A172 (cell line): ENCODE results near the gene SCGB1D1. TPM values are rescaled to one million over a fixed set of nuclear protein-coding genes. Genes with fewer than 3 reads are reported as not detected.

Experiments used
- DNase-seq: peaks from one replicate; pipeline ENCODE4 v3.0.0-alpha.2; 2015; ENCODE audit warnings: low spot score
- total RNA-seq: library from RNA; depleted of rRNA; stranded (reverse); fragments of >200 nt; shearing (Covaris generic); gene quantifications from 2 replicates; pipeline ENCODE4 v1.2.3, GENCODE V29; 2014; rRNA removed

The SCGB1D1 gene, protein sequence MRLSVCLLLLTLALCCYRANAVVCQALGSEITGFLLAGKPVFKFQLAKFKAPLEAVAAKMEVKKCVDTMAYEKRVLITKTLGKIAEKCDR
- not detected in 2 replicates for total RNA-seq

DNA sequence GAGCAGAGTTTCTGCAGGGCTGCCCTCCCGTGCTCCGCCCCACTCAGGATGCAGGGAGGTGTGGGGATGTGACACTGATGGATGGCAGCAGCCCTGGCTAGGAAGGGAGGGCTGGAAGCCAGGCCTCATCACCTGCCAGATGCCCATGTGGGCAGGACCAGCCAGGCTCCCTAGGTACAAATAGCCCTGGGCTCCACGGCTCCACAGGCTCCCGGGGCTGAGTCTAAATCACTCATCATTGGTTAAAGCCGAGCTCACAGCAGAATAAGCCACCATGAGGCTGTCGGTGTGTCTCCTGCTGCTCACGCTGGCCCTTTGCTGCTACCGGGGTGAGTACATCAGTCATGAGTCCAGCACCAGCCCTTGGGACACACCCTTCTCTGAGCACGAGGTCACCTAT, at the start of gene SCGB1D1:
Gene SCGB1D1, plus strand, starts transcription at position 206 of the 400 bp plus-strand sequence. Its CDS starts 69 bp downstream, at position 275.
- DNase-seq, result no peak

DNA sequence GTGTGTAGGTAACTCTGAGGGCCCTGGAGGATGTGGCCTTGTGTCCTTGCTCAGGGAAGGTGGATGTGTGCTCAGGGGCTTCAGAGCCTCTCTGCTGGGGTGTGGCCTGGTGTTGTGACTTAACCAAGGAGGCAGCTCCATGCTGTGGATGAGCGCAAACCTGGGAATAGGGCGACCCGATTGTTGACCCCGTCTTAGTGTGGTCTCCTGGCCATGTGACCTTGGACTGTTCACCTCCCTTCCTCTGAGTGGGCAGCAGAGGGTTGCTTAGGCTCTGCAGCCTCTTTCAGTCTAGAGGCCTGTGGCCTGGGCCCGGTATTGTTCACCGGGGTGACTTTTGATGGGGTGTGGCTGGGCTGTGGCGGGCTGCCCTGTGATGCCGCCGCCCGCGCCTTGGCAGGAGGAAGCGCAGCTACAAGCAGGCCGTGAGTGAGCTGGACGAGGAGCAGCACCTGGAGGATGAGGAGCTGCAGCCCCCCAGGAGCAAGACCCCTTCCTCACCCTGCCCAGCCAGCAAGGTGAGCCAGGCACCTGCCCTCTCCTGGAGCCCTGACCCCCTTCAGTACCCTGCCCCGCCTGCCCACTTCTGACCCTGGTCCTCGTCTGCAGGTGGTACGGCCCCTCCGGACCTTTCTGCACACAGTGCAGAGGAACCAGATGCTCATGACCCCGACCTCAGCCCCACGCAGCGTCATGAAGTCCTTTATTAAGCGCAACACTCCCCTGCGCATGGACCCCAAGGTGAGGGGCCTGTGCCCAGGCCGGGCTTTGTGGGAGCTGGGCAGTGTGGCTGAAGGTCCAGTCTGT, 49.5 kb upstream of the SCGB1D1 start:
- no peak for DNase-seq

DNA sequence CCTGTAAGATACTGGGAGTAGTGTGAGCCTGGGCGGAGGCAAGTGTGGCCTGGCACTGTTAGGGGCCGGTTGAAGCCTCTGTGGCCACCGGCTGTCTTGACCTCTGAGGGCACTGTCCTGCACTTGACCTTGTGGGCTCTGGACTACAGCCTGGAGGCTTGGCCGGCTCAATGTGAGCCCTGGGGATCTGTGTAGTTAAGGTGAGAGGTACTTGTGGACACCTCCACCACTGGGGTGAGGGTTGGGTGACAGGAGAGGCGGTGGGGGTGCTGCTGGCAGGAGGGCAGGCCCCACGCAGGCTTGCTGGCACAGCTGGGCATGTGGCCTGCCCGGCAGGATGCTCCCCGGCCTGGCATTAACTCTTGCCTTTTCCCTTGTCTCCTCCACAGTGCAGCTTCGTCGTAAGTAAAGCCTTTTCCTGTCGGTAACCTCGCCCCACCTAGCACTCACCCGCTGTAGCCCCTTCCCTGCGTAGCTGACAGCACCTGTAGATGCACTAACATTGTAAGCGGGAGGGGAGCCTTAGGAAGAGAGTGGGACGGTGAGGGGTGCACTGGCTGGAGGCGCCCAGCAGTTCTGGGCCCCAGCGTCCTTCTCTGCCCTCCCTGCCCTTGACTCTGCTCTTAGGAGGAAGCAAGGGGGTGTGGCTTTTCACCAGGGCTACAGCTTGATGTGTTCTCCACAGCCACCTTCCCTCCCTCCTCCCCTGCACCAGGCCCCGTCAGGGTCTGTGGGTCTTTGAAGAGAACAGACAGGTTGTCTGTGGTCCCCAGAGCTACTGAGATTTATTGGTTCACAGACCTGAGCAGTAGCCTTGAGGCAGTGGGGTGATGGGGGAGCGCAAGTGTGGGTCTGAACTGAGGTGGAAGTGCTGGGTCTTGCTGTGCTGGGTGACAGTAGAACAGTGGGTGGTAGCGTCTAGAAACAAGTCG, 48.6 kb upstream of the SCGB1D1 start:
- DNase-seq, result no peak

DNA sequence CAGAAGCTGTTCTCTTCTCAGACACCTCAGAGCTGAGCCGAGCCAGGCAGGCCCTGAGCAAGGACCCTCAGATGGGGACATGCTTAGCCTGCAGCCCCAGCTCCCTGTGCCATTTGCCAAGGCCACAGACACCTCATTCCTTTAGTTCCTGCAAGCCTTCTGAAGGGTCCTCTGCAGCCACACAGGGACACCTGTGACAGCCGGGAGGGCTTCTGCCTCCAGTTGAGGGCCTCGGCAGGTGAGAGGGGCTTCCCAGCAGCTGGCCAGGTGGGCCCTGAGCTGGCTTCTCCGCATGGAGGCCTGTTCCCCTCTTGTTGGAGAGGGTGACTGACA, 48.0 kb upstream of the SCGB1D1 start:
- no peak for DNase-seq

DNA sequence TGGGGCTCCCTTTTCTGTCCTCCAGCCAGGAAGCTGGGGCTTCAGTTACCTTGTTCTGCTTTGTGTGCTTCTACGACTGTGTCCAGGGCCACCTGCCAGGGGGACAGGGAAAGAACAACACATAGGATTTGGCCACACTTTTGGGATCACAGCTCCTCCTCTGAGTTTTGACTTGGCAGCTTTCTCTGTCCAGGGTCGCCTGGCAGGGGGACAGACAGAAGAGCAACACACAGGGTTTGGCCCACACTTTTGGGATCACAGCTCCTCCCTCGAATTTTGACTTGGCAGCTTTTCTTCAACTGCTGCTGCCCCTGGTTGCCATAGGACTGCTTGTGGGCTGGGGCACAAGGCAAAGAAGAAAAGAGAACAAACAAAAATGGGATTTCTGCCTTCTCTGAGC, 47.1 kb upstream of the SCGB1D1 start:
- DNase-seq, result no peak

DNA sequence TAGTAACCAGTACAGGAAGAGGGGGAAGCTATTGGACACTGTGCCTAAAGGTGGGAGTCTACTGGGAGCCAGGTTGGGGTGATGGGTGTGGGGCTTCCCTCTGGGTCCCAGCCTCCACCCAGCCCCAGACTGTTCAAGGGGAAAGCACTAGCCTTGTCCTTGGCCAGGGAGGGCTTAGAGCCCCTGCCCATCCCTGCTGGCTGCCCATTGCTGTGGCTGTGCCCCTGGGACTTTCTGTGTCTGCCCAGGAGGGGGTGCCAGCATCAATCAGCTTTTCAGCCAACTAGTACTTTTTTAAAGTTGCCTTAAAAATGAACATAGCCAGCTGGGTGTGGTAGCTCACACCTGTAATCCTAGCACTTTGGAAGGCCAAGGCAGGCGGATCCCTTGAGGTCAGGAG, 46.3 kb upstream of the SCGB1D1 start:
- no peak for DNase-seq

DNA sequence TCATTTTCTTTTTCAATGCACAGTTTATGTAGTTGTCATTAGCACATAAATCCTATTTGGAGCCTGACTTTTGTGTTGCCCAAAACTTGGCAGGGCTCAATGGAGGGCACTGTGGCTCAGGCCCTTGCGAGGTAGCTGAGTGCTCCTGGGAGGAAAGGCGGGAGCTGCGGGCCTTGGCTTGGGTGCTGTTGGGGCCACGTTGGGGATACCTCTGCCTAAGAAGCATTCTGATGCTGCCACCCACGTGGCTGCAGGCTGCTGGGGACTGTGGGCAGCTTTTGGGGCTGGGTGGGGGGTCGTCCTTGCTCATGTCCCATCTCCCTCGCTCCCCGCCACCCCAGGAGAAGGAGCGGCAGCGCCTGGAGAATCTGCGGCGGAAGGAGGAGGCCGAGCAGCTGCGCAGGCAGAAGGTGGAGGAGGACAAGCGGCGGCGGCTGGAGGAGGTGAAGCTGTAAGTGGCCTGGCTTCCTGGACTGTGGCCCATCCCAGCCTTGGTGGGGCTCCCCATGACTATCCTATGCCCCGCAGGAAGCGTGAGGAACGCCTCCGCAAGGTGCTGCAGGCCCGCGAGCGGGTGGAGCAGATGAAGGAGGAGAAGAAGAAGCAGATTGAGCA, 45.3 kb upstream of the SCGB1D1 start:
- no peak for DNase-seq

DNA sequence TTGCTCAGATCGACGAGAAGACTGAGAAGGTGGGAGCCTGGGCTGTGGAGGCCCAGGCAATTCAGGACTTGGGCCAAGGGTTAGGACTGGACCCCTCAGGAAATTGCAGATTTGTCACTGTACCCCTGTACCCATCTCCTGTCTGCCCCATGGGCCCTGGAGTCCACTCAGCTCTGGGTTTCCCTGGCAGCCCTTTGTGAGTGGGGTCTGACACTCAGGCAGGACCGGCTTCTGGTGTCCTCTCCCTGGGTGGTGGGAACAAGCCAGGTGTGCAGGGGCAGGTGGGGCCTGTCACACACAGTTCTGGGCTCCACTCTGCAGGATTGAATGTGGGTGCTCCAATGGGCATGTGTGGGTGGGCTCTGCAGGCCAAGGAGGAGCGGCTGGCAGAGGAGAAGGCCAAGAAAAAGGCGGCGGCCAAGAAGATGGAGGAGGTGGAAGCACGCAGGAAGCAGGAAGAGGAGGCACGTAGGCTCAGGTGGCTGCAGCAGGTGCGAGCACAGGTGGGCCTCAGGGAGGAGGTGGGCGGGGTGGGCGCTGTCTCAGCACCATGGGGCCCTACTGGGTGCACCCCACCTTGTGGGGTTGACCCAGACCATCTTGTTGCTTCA, 44.6 kb upstream of the SCGB1D1 start:
- DNase-seq, result no peak

DNA sequence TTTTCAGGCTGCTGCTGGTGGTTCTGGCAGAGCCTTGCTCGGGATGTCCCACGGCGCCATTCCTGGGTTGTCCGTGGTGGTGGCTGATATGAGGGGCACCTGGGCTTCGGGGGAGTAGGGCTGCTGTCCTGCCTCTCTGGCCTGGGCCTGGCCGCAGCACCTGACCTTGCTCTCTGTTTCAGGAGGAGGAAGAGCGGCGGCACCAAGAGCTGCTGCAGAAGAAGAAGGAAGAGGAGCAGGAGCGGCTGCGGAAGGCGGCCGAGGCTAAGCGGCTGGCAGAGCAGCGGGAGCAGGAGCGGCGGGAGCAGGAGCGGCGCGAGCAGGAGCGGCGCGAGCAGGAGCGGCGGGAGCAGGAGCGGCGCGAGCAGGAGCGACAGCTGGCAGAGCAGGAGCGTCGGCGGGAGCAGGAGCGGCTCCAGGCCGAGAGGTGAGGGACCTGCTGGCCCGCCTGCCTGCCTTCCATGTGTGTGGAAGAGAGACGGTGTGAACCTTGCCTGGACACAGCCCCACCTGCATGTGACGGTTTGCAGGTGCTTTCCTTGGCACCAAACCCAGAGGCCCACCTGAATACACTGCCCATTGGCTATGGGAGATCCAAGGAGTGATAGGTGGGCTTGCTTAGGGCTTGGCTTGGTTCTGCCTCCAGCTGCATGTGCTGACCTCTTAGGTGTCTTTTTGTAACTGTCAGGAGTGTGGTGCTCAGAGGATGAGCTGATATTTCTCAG, 43.4 kb upstream of the SCGB1D1 start:
- no peak for DNase-seq

DNA sequence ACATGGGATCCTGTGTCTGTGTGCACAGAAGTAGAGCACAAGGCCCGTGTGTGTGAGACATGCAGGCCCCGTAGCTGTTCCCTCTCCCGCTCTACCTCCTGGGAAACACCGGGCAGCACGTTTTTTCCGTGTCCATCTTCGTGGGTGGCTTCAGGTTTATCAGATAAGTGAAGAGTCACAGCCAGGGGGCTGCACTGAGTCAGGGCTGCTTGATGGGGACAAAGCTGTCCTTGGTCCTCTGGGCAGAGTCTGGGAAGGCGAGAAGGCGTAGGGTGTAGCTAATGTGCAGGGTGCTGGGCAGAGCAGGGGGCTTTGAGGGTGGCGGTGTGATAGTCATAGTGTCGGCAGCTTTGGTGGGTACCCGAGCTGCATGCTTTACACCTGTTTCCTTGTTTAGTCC, 42.5 kb upstream of the SCGB1D1 start:
- DNase-seq, result no peak

DNA sequence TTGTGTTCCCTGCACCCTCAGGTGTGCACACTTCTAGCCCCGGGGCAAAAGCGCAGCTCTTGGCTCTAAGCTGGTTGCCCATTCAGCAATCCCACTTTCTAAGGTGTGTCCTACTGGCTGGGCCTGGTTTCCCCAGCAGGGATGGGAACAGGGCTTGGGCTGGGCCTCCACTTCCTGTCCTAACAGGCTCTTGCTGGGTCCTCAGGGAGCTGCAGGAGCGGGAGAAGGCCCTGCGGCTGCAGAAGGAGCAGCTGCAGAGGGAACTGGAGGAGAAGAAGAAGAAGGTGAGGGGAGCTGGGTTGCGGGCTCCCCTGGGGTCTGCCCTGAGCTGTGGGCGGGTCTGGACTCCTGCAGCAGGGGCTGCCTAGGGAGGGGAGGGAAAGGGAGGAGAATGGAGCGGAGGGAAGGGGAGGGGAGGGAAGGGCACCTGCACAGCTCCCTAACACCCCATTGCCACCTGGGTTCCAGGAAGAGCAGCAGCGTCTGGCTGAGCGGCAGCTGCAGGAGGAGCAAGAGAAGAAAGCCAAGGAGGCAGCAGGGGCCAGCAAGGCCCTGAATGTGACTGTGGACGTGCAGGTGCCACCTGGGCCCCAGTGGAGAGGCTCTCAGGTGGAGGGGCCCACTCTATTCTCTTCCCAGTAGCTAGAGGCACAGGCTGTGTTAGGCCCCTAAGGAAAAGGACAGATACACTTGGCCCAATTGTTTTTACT, 41.6 kb upstream of the SCGB1D1 start:
- no peak for DNase-seq

DNA sequence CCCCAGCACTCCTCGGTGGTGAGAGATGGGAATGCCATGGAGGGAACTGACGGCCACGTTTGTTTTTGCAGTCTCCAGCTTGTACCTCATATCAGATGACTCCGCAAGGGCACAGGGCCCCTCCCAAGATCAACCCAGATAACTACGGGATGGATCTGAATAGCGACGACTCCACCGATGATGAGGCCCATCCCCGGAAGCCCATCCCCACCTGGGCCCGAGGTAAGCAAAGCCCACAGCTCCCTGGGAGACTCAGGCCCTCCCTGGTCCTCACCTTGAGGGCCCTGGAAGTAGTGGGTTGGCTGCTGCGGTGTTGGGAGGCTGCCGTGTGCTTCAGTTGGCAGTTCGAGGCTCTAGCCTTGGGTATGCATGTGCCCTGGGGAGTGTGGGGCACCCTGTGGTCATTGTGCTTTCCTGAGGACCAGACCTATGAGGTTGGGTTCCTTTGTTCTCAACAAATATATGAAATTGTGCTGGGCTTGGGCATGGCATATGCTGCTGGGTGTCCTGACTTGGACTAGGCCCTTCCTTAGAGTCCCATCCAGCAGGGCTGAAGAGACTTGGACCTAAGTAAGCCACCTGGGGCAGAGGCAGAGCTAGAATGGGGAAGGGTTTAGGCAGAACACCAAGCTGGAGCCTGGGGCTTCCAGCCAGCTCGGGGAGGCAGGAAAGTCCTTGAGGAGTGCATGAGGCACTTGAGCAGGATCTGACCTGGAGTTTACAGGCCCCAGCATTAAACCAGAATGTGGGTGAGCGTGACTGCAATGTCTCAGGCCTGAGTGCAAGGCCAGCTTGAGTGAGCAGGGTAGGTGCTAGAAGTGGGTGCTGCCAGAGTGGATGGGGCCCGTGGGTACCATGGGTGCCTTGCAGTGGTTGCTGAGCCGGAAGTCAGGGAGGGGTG, 39.8 kb upstream of the SCGB1D1 start:
- no peak for DNase-seq

DNA sequence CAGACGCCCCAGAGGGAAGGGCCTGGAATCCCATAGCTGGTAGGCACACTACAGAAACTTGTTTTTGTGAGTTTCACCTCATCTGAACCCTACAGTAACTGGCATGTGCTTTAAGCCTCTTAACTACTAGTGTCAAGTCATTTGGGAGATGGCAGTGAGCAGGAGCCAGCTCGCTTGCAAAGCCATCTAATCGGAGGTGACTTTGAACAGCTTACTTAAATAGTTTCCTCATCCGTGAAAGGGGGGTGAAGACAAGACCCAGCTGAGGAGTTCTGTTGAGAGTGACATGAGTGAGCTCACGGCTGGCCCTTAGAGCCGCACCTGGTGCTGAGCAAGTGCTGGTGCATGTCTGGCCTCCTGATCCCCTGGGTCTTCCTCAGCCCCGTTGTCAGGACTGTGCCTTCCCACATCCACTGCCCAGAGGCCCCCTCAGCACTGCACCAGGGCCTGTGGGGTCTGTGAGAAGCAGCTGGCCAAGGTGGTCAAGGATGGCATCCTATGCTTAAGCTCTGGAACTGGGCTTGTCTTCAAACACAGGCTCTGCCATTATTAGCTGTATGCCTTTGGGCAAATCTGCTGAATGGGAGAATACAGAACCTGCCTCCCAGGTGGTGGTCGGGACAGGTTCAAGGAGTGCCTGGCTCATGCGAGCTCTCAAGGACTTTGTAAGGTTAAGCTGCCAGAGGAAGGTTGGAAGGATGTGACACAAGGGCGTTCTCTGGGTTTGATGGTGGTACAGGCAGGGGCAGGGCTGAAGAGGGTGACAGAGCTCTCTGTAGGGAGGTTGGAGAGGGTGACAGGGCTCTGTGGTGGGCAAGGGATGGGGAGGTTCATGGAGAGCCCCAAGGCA, 38.9 kb upstream of the SCGB1D1 start:
- no peak for DNase-seq

DNA sequence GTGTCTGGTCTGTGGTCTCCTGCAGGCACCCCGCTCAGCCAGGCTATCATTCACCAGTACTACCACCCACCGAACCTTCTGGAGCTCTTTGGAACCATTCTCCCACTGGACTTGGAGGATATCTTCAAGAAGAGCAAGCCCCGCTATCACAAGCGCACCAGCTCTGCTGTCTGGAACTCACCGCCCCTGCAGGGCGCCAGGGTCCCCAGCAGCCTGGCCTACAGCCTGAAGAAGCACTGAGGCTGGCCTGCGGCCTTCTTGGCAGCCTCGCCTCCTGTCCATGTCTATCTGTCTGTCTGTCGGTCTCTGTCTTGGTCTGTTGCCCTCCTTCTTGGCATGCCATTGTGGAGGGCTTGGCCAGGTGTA, 38.3 kb upstream of the SCGB1D1 start:
- no peak for DNase-seq

DNA sequence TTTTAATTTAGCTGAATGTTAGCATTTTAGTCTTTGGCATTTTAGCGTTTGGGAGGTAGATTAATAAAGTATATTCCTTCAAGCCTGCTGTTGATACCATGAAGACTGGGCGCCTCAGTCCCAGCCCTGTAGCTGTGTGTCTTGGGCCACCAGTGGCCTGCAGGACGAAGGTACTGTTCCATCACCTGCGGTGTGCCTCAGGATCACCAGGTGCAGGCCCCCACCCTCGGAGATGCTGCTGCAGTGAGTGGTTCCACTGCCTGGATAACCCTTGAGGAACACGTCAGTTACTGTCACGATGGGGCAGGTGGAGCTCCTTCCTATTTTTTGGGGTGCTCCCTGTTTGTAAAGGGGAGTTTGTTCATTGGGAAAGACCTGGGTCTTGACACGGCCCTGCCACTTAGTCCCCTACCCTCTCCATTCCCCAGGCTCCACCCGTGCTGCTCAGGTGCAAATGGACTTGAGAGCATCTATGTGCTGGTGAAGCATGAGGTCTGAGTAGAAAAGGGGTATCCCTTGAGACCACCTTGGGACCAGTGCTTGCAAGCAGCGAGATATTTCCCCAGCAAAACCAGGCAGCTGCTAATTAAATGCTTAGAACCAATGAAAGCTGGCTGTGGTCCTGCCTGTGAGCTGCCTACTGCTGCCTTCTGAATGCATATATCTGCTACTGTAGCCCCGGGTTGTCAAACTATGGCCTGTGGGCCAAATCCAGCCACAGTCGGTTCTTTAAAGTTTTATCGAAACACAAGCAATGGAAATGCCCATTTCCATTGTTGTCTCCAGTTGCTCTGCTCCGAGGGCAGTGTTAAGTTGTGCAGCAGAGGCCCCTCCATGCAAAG, 37.5 kb upstream of the SCGB1D1 start:
- DNase-seq, result no peak

DNA sequence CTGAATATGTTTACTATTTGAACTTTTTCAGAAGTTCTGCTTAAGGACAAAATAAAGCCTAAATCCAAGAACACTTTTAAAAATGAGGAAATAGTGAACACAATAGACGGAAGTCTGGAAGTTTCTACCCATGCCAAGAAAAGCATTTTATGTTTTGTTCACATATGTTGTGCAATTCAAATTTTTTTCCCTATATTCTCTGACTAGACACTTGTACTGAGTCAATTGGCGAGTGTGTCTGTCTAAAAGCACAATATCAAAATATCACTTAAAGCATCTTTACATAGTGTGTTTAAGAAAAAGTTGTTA, 37.0 kb upstream of the SCGB1D1 start:
- no peak for DNase-seq

DNA sequence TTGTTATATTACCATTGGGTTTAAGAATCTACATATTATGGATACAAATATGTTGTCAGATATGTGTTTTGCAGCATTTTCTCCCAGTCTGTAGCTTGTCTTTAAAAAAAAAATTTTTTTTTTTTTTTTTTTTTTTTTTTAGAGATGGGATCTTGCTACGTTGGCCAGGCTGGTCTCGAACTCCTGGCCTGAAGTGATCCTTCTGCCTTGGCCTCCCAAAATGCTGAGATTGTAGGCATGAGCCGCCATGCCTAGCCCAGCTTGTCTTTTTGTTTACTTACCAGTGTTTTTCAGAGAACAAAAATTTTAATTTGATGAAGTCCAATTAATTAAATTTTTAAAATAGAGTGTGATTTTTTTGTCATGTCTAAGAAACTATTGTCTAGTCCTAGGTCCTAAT, 36.4 kb upstream of the SCGB1D1 start:
- DNase-seq, result no peak

DNA sequence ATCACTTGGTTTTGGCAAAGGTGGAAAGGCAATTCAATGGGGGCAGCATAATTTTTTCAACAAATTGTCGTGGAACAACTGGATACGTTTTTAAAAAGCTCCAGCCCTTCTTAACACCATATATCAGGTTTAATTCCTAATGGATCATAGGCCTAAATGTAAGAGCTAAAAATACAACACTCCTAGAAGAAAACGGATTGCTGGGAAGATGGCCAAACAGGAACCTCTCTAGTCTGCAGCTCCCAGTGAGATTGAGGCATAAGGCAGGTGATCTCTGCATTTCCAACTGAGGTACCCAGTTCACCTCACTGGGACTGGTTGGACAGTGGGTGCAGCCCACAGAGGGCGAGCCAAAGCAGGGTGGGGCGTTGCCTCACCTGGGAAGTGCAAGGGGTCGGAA, 32.4 kb upstream of the SCGB1D1 start:
- no peak for DNase-seq
